Measurements from ENCODE around the gene CLEC18B.

DNA sequence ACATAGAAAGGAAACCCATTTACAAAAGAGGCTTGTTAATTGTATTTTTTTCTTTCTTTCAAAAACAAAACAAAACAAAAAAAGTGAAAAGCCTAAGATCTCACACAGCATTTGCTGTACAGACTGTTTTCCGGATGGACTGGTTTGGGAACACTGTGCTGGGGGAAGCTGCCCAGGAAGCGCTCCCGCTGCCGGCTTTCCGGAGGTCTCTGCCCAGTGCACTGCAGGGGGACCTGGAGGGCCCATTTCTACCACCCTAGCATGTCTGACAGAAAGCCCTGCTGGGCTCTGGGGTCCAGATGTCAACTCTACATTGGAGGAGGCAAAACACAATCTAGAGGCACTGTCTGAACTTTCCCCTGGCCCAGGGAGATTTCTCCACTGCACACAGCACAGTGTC is 26.3 kb upstream of the CLEC18B start:
- TF ChIP-seq, protein P1, sequence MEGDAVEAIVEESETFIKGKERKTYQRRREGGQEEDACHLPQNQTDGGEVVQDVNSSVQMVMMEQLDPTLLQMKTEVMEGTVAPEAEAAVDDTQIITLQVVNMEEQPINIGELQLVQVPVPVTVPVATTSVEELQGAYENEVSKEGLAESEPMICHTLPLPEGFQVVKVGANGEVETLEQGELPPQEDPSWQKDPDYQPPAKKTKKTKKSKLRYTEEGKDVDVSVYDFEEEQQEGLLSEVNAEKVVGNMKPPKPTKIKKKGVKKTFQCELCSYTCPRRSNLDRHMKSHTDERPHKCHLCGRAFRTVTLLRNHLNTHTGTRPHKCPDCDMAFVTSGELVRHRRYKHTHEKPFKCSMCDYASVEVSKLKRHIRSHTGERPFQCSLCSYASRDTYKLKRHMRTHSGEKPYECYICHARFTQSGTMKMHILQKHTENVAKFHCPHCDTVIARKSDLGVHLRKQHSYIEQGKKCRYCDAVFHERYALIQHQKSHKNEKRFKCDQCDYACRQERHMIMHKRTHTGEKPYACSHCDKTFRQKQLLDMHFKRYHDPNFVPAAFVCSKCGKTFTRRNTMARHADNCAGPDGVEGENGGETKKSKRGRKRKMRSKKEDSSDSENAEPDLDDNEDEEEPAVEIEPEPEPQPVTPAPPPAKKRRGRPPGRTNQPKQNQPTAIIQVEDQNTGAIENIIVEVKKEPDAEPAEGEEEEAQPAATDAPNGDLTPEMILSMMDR (IDR thresholded peaks at IDR 0.05): no peak
- no peak for TF ChIP-seq EZH2 (IDR thresholded peaks at IDR 0.05)
